Activated CD4-positive, alpha-beta T cell treated with anti-CD3 and anti-CD28 coated beads, Interleukin-10, Interleukin-2, amounts not matched to agents 100 ng/mL and 50 ng/mL, durations not matched to agents 16 hours and 8 hours (primary cell): ENCODE measurements around the gene STX1B.
A peak's percentile ranks its signal among the peaks of the same experiment; 100 is the strongest.

Source experiments
- DNase-seq: peaks from one replicate; pipeline ENCODE4 v3.0.0-alpha.2; 2020

The STX1B gene

DNA sequence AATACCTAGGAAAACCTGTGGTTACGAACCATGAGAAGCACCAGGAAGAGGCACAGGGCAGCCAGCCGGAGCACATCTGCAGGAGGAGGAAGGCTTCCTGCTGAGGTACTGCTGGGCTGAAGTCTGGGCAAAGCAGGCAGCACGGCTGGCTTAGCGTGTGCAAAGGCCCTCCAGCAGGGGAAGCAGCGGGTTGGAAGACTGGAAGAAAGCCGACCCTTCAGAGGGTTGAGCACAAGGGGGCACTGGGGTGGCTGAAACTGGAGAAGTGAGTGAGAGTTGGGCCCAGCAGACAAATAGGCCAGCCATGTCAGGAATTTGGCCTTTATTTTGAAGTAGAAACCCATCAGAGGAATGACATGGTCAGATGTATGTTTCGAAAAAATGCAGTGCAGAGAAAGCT, 37.6 kb downstream of the STX1B start:
- DNase-seq, result no peak

- no peak for DNase-seq
These were observed 39.1 kb downstream of the STX1B start for GRCh38 chr16:30971298-30971697.

DNA sequence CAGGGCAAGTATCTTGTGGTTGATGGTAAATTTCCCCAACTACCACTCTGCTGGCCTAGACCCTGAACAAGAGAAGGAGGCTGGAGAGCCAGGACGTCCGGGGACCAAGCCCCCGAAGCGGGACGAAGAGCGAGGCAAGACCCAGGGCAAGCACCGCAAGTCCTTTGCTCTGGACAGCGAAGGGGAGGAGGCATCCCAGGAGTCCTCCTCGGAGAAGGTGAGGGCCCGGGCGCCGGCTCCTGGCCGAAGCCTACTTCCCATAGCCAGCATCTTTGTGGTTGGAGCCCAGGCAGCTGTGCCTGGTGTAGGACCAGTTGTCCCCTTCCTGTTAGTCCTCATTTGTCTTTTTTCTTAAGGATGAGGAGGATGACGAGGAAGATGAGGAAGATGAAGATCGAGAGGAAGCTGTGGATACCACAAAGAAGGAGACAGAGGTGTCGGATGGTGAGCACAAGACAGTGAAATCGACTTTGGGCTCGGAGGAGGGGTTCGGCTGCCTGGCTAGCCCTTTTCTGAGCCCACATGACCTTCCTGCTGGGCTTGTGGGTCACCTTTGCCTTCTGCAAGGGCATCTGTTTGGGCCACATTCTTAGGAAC, 41.1 kb downstream of the STX1B start:
- DNase-seq, result no peak

DNA sequence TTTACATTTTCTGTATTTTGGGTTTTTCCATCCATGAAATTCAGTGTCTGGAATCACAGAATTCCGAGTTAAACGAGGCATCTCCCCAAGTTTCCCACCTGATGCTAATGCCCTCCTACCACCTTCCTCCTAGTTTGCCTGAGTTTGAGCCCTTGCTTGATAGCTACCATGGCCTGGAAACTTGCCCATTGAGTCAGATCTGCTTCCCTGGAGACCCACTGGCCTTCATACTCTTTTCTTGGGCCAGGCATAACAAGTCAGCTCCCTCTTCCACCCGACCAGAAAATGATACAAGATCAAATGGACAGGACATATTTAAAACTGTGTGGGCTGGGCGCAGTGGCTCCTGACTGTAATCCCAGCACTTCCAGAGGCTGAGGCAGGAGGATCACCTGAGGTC, 42.6 kb downstream of the STX1B start:
- no peak for DNase-seq

- DNase-seq, result no peak
These were observed 44.3 kb downstream of the STX1B start for GRCh38 chr16:30966033-30966619.

DNA sequence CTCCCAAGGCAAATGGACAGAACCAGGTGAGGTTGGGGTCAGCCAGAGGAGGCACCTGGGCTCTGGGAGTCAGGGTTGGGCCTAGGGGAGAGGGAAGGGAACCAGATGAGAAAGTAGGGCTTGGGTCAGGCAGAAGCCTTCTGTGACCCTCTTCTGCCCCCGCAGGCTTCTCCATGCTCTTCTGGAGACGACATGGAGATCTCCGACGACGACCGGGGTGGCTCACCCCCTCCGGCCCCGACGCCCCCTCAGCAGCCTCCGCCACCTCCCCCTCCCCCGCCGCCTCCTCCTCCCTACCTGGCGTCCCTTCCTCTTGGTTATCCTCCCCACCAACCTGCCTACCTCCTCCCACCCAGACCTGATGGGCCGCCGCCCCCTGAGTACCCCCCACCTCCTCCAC, 45.0 kb downstream of the STX1B start:
- DNase-seq, result no peak

DNA sequence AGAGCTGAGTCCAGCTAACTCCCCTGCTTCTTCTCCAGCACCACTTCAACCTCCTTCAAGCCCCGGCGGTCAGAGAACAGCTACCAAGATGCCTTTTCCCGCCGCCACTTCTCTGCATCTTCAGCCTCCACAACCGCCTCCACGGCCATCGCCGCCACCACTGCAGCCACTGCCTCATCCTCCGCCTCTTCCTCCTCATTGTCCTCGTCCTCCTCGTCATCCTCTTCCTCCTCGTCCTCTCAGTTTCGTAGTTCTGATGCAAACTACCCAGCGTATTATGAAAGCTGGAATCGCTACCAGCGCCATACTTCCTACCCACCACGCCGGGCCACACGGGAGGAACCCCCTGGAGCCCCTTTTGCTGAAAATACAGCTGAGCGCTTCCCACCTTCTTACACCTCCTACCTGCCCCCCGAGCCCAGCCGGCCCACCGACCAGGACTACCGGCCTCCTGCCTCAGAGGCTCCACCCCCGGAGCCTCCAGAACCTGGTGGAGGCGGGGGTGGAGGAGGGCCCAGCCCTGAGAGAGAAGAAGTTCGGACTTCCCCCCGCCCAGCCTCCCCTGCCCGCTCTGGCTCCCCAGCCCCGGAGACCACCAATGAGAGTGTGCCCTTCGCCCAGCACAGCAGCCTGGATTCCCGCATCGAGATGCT, 45.7 kb downstream of the STX1B start:
- DNase-seq, result no peak

- DNase-seq, result no peak
These were observed 46.4 kb downstream of the STX1B start for GRCh38 chr16:30963925-30964511.

- no peak for DNase-seq
These were observed 49.1 kb downstream of the STX1B start for GRCh38 chr16:30961384-30961783.

- no peak for DNase-seq
These were observed 52.0 kb downstream of the STX1B start for GRCh38 chr16:30958175-30959079.

DNA sequence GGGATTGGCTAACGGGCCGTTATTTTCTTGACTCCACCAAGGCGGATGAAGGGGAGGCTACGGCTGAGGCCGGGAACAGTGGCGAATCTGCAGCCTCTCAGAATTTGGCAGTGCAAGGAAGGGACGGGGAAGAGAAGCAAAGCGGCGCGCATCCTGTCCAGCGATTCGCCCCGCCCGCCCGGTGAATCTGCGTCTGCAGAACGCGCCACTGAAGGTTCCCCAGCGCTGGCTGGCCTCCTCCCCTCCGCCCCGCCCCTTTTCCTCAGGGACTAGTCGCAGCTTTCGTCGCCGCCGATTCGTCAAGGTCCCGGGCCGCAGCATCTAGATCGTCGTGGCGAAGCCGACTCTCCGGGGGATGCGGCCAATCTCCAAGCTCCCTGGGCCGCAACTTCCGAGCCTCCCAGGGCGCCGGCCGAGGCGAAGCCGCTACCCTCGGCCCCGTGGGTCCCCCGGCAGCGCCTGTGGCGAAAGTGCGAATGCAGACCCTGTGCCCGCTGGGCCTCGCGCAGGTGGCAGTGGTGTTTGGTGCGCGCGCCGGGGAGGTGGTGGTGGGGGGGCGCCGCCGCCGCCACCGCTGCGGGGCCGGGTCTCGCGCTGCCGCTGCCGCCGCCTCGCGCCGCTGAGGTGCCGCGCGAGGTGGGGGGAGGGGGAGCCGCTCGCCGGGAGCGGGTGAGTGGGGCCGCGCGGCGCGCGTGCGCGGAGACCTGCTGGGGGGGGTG, 52.8 kb downstream of the STX1B start, which contains the start of gene SETD1A:
SETD1A (plus strand) TSS at position 299 of the 719 bp plus-strand sequence. CDS start 978 bp downstream, outside the sequence.
- peak; percentile 96 for DNase-seq

DNA sequence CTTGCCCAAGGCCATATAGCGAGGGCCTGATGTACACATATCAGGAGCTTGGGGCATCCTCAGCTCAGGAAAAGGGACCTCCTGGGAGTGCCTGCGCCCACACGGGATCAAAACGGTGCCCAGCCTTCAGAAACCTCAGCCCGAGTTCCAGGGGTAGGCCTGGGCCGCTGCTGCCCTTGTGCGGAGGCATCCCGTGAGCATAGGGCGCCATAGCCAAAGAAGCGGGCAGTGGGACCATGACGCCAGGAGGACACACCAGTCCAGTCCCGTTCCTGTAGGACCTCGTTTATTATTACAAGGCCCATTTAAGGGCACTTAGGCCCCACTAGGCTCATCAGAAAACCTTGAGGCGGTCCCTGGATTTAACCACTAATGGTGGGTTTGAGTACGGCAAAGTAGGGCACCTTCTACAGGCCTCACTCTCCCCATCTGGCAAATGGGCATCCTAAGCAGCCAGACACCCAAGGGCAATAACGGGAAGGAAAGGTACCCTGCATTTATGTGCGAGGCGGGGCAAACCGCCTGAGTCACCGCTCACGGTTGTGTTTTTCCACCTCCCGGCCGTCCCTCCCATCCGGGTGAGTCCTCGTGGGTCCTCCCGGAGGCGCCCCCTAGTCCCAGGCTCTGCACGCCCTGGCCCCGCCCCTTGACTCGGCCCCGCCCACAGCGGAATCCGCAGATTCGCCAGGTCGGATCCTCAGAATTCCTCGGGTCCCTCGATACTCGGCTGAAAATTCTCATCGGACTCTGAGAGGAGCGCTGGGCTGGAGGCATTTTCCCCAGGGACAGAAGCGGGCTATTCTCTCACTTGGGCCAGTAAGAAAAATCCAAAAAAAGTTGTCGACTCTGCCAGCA, 53.6 kb downstream of the STX1B start:
- peak; percentile 92 for DNase-seq

DNA sequence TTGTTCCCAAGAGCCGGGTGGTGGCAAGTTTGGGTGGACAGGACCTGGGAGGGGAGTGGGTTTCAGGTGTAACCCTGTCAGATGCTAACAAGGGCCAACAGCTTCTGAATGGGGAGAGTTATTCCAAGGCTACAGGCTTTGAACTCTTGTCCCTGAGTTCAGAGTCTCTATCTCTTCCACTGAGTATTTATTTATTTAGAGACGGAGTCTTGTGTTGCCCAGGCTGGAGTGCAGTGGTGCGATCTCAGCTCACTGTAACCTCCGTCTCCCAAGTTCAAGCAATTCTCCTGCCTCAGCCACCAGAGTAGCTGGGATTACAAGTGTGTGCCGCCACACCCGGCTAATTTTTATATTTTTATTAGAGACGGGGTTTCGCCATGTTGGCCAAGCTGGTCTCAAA, 55.4 kb downstream of the STX1B start:
- DNase-seq, result no peak

DNA sequence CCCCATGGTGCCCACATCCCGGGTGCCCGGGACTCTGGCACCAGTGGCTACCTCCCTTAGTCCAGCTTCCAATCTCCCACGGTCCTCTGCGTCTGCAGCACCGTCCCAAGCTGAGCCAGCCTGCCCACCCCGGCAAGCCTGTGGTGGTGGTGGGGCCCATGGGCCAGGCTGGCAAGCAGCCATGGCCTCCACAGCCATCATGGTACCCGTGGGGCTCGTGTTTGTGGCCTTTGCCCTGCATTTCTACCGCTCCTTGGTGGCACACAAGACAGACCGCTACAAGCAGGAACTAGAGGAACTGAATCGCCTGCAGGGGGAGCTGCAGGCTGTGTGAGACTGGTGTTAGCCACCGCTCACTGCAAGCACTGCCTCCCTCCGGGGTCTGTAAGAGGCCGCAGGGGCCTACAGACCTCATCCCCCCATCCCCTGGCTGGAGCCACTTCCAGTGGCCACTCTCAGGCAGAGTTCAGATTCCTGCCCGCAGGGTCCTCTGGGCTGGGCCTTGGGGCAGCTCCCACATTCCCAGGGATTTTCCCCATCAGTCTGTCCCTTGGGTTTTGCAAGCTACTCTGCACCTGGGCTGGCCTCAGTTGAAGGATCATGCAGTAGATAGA, 56.8 kb downstream of the STX1B start:
- peak; percentile 76 for DNase-seq

GRCh38 chr16:30953111-30953510, 57.3 kb downstream of the STX1B start:
- DNase-seq, result no peak

GRCh38 chr16:30951750-30952149, 58.7 kb downstream of the STX1B start:
- DNase-seq, result no peak

DNA sequence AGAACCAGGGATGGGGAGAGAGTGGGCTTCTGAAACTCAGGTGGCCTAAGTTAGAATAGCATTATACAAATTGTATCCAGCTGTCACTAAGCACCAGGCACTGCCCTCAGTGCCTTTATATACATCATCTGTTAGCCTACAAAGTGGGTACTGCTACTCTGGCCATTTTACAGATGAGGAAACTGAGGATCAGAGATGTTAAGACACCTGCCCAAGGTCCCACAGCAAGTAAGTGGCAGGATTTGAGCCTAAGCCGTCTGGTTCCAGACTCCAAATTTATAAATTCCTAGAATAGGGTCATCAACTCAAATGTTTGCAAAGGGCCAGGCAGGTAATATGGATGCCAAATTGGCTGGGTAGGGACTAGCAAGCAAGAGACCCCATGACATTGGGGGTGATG, 59.2 kb downstream of the STX1B start:
- DNase-seq, result no peak

- no peak for DNase-seq
These were observed 59.8 kb downstream of the STX1B start for GRCh38 chr16:30950516-30951065.

GRCh38 chr16:30949650-30950515, 60.6 kb downstream of the STX1B start:
- peak; percentile 62 for DNase-seq
